GM19238 (cell line): ENCODE measurements around the gene KRT83.

ENCODE experiments used
- DNase-seq: peaks from one replicate; pipeline ENCODE4 v3.0.0; 2011; ENCODE audit warnings: low spot score; ENCODE audit not compliant: insufficient read length

KRT83 gene

DNA sequence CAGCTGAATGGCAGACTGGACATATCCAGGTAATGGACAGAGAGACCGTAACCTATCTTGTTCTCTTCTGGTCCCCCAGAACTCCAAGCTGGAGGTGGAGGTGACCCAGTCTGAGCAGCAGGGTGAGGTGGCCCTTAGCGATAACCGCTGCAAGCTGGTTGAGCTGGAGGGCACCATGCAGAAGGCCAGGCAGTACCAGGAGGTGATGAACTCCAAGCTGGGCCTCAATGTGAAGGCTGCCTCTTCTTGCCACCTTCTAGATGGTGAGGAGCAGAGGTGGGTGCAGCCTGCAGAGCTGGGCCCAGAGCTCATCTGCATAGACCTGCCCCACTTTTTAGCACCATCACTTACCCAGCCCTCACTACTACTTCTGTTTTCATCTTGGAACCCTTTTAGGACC is 53.9 kb downstream of the KRT83 start:
- DNase-seq = no peak

GRCh38 chr12:52266514-52266913 is 54.7 kb downstream of the KRT83 start:
- DNase-seq = no peak

GRCh38 chr12:52264435-52264825 is 56.8 kb downstream of the KRT83 start:
- DNase-seq = no peak
